GM21825 (cell line): ENCODE data around the gene OR2B2.
"Not testable (repeated sequence)": the region's sequence is repeated elsewhere in the genome, so short reads cannot be mapped to it uniquely, and the experiment has no call there.

Source experiments
- ATAC-seq: cut with Tn5 transposase; IDR thresholded peaks from one replicate; pipeline ENCODE4 v1.9.1; 2021; ENCODE audit warnings: mild to moderate bottlenecking, moderate library complexity; ENCODE audit not compliant: unreplicated experiment

Gene OR2B2

DNA sequence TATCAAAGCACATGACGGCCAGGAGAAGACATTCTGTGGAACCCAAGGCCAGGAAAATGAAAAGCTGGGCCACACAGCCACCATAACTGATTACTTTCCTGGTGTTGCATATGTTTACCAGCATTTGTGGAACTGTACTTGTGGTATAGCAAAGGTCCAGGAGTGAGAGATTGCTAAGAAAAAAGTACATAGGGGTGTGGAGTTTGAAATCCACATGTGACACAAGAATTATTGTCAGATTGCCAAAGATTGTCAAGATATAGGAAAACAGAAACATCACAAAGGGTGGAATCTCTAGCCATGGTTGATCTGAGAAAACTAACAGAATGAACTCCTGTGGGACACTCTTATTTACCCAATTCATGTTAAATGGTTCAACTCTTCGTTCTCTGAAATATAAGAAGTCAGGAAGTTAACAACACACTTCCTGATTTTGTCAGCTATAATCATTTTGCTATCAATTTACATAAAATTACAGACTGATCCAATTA, at the start of gene OR2B2:
TSS of gene OR2B2 (minus strand) at position 441 of the 491 bp plus-strand sequence. CDS start at position 364, 77 bp downstream.
- ATAC-seq, result no peak

GRCh38 chr6:27957516-27957915, 45.3 kb upstream of the OR2B2 start:
- ATAC-seq, result no peak

GRCh38 chr6:27956941-27957340, 44.7 kb upstream of the OR2B2 start, which contains the start of gene OR2B6:
TSS of gene OR2B6 (plus strand) at chr6:27957241. CDS start at chr6:27957241, 0 bp downstream.
- no peak for ATAC-seq

DNA sequence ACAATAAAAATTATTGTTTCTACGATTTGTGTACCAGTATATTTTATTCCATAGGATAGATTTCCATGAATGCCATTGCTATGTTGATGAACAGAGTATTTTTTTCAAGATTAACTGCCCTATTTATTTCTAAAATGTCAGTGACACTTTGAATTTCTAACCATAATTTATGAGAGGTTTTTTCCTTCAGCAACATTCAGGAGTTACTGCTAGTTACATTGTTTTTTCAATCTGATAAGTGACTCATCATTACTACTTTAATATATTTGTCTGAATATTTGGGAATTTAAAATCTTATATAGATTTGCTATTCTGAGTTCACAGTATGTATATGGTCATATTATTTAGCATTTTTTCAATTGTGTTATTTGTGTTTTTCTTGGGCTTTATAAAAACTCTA, 38.8 kb upstream of the OR2B2 start:
- no peak for ATAC-seq

- ATAC-seq, result no peak
Observed at GRCh38 chr6:27948237-27948636, 36.0 kb upstream of the OR2B2 start.

GRCh38 chr6:27943072-27943471, 30.9 kb upstream of the OR2B2 start:
- ATAC-seq, result not testable (repeated sequence)

GRCh38 chr6:27940766-27941165, 28.6 kb upstream of the OR2B2 start:
- ATAC-seq, result no peak

GRCh38 chr6:27931209-27931608, 19.0 kb upstream of the OR2B2 start:
- ATAC-seq, result no peak

GRCh38 chr6:27929930-27930329, 17.7 kb upstream of the OR2B2 start:
- ATAC-seq, result not testable (repeated sequence)

GRCh38 chr6:27928041-27928440, 15.8 kb upstream of the OR2B2 start:
- ATAC-seq, result not testable (repeated sequence)

- no peak for ATAC-seq
Observed at GRCh38 chr6:27924179-27924578, 12.0 kb upstream of the OR2B2 start.

DNA sequence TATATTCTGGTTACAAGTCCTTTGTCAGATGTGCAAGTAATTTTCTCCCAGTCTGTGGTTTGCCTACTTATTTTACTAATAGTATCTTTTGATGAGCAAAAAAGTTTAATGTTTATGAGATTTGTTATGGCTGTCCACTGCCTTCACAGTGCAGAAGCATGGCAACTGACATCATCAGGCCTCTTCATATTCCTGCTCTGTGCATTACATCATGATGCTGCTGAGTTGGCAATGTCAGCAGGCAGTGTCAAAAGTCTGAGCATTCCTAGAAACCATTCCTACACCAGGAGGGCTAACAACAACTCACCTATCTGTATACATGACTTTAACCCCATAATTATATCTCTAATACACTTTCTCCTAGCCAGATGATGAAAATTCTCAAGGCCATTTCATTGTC, 10.8 kb upstream of the OR2B2 start:
- ATAC-seq, result no peak

DNA sequence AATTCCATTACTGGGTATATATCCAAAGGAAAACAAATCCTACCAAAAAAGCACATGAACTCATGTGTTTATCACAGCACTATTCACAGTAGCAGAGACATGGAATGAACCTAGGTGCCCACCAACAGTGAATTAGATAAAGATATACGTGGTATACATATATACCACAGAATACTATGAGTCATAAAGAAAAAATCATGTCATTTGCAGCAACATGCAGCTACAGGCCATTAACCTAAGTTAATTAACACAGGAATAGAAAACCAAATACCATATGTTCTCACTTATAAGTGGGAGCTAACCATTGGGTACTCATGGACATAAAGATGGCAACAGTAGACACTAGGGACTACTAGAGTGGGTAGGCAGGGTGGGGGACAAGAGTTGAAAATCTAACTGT, 4.2 kb downstream of the OR2B2 start:
- no peak for ATAC-seq

DNA sequence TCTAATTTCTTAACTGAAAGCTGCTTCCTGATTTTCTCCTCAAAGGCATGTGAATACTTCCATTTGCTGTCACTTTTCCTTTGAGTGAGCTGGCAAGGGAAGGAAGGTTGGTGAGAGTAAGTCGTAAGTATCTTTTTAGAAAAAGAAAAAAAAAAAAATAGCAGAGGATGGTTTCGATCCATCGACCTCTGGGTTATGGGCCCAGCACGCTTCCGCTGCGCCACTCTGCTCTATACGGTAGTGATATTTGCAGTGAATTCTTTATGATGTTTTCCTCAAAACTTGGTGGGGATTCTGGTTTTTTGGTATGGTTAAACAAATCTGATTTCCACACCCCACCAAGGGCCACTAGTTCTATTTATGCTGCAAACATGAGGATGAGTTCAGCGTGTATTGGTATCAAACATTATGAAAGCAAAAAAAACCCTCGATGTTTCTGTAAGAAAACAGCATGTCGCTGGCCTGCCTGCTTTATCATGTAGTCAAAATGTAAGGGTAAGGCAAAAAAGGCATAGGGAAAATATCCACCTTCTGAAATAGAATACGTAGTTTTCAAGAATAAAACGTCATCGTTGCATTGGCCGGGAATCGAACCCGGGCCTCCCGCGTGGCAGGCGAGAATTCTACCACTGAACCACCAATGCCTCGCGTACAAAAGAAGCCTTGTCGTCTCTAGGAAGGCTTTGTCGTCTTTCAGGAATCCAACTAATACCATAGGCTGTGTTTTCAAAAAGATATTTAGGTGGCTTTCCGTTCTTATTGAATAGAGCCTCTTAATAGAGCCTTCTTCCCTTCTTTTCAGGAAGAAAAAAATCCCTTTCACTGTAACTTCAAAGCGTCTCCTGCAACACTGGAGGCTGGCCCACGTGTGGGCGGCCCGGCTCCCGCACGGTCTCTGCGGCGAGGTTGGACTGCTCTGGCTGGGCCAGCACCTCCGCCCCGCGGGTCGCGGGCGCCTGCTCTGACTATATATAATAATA, 9.6 kb downstream of the OR2B2 start:
- peak; percentile 66 for ATAC-seq

DNA sequence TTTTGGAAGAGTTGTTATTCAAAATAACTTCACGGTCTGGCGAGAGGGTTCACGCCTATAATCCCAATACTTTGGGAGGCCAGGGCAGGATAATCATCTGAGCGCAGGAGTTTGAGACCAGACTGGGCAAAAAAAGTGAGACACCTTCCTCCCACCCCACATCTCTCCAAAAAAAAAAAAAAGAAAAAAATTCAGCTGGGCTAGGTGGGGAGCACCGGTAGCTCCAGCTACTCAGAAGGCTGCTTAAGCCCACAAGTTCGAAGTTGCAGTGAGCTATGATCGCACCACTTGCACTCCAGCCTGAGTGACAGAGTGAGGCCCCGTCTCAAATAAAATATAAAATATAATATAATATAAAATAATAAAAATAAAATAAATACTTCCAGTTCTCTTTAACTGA, 10.4 kb downstream of the OR2B2 start:
- no peak for ATAC-seq

DNA sequence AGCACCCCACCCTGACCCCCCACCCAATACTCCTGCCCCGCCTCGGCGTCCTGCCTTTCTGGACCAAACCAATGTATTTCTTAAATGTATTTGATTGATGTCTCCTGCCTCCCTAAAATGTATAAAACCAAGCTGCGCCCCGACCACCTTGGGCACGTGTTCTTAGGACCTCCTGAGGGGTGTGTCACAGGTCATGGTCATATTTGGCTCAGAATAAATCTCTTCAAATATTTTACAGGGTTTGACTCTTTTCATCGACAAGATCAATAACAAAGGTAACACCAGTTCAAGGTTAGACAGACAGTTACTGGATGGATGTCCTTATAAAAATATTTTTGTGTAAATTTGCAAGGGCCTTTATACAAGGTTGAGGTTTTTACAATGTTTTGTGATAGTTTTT, 12.0 kb downstream of the OR2B2 start:
- not testable (repeated sequence) for ATAC-seq

DNA sequence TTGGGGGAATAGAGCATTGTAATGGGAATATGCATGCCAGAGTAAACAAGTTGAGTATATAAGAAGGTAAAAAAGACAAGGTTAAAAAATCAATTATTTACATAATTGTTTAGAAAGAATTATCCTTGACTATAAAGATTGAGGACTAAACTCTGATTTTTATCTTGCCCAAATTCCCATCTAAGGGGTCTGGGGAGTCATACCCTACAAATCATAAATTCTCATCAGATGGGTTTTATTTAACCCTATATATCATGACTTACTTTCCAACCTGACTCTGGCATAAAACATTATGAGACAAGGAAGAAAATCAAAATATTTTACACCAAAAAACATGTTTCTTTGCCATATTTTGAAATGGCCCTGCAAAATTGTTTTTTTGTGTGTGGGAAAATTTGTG, 12.7 kb downstream of the OR2B2 start:
- ATAC-seq, result no peak

DNA sequence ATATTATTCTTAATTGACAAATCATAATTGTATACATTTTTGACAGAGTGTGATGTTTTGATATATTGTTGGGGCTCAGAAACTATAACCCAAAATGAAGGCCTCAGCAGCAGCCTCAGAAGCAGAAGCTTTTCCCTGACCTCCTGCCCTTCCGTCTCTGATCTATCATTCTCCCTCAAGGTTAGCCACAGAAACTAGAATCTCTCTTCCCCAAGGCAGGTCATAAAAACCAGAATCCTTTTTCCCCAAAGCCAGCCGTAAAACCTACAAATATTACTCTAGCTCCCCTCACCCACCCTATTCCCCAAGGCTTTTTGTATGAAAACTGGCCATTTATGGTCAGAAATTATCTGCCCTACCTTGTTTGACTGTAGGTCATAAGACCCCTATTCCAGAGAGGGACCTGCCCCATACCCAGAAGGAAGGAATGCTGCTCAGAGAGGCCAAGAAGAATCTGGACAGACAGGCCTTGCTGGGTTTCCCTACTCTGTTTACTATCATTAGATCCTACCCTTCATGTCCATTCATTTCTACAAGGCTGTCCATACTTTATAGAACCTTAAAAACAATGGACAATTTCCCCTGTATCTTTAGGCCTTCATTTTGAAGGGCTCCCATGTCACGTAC, 14.5 kb downstream of the OR2B2 start:
- ATAC-seq, result no peak

DNA sequence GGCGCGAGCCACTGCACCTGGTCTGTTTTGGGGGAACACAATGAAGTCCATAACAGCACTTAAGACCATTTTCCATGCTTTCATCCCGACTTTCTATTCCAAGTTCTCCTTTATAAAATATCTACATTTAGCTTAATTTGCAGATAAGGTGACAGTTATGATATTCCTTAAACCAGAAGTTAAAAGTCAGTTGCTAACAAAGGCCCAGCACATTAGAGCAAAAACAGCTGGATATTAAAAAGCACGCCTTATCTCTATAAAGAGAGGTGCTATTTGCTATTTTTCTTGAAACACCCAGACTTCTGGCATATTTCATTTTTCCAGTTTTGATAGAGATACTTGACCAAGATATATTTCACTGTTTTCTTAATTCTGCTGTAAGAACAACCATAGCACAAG, 15.8 kb downstream of the OR2B2 start:
- ATAC-seq, result no peak

DNA sequence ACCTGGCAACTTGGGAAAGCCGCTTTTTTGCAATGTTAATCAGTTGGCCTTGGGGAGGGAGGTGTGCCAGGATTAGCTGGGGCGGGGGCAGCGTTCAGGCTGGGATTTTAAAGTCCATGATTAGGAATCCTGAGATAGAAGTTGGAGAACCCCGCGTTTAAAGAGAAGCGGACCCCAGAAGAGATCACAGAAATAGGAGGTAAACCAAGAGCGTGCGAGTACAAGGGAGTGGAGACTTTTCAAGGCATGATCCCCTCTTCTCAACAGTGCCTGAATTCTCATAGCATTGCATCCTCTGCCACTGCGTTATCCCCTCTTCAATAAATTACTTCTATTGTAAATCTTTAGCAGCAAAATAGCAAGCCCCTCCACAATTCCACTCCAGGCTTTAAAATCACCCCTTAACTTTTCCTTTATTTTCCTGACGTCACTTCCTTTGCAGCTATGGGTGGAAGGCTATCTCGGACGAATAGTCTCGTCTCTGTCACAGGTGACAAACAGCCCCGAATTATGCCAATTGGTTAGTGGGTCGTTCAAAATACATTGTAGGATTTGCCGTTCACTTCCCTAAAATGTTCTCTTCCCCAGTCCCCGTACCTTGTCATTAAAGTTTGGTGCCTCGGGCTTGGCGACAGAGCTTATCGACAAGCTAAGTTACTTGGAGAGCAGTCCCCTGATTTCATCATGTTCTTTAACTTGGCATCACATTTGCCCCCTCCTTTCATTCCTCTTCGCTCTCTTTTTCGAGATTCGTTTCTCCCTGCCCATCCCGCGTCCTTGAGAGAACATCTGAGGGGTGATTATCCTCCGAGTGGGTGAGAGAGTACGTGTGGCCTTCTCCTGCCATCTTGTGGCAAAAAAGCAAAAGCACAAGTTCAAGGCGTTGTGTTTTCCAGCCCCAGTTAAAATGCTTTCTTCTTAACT, 17.1 kb downstream of the OR2B2 start:
- ATAC-seq, result peak; percentile 18
